Measurements from ENCODE around the gene C5.

Gene C5

DNA sequence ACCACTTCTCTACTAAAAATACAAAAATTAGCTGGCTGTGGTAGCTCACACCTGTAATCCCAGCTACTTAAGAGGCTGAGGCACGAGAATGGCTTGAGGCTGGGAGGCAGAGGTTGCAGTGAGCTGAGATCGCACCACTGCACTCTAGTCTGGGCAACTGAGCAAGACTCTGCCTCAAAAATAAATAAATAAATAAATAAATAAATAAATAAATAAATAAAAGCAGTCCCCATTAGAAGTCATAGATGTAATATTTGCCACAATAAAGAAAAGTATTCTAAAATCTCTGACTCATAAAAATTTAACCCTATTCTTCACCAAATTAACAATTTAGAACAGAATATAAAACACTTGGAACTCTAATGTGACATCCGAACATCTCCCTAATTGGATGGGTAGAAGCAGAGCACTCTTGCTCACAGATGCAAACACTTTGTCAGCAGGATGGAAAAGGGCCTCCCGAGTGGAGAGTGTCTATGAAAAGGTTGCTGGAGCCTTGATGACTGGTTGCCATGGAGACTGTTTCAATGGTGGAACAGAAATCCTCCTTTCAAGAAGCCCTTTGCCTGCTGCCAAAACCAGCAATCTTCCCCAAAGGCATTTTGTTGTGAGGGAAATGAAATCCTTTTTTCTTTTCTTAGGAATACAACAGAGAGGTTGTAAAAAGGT, 84.6 kb downstream of the C5 start:
- Histone ChIP-seq H3K36me3 (ENCODE audit: control insufficient read depth, insufficient read depth, low read length) (no peaks in the 10 kb centered on the region), H3K27me3 (replicated peaks; ENCODE audit: control insufficient read depth, insufficient read depth, low read length) (no peaks in the 10 kb centered on the region), H3K4me3 (replicated peaks; ENCODE audit: low read depth, low read length) (no peak overlapping the region)
- TF ChIP-seq, protein P1, sequence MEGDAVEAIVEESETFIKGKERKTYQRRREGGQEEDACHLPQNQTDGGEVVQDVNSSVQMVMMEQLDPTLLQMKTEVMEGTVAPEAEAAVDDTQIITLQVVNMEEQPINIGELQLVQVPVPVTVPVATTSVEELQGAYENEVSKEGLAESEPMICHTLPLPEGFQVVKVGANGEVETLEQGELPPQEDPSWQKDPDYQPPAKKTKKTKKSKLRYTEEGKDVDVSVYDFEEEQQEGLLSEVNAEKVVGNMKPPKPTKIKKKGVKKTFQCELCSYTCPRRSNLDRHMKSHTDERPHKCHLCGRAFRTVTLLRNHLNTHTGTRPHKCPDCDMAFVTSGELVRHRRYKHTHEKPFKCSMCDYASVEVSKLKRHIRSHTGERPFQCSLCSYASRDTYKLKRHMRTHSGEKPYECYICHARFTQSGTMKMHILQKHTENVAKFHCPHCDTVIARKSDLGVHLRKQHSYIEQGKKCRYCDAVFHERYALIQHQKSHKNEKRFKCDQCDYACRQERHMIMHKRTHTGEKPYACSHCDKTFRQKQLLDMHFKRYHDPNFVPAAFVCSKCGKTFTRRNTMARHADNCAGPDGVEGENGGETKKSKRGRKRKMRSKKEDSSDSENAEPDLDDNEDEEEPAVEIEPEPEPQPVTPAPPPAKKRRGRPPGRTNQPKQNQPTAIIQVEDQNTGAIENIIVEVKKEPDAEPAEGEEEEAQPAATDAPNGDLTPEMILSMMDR (IDR thresholded peaks at IDR 0.05; ENCODE audit: insufficient read depth, low read length, poor library complexity, severe bottlenecking): no peak
- no peak for DNase-seq (ENCODE audit: extremely low read depth, insufficient read length)

DNA sequence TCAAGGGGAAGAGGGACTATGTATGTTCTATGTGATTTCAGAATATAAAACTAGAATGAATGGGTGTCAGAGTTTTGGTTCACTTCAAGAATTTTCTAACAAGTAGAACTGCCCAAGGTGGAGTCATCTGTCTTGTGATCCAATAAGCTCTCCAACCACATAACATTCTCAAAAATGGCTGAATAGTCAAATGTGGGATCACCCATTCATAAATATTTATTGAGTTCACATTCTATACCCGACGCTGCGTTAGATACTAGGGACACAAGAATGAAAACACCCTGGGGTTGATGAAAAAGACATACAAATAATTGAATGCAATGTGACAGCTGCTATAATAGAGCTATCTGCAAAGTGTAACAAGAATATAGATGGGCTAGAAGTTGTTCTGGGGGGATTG, 88.1 kb downstream of the C5 start:
- no peak overlapping the region for H3K4me3 ChIP-seq (replicated peaks; ENCODE audit: low read depth, low read length)
- TF ChIP-seq, protein P1 (IDR thresholded peaks at IDR 0.05; ENCODE audit: insufficient read depth, low read length, poor library complexity, severe bottlenecking): no peak

DNA sequence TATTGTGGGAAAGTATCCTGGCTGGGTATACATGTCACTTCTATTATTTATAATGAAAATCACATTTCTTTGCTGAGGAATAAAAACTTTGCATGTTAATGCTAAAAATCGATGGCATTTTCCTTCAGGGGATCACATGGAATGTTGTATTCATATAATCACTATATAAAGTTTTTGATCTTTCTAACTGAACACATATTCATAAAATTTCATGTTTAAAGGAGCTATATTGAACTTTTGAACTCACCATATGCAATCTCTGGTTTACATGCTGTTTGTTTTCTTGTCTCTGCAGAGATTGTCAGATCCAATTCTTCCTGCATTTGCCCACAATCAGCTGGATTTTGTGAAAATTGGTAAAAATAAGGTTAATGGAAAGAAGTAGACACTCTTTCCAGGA, 90.1 kb downstream of the C5 start:
- TF ChIP-seq, protein P1 (IDR thresholded peaks at IDR 0.05; ENCODE audit: insufficient read depth, low read length, poor library complexity, severe bottlenecking): no peak
- H3K36me3 ChIP-seq (ENCODE audit: control insufficient read depth, insufficient read depth, low read length): no peaks in the 10 kb centered on the region
- H3K4me3 ChIP-seq (replicated peaks; ENCODE audit: low read depth, low read length): no peak overlapping the region
- no peak for DNase-seq (ENCODE audit: extremely low read depth, insufficient read length)
- H3K27me3 ChIP-seq (replicated peaks; ENCODE audit: control insufficient read depth, insufficient read depth, low read length): no peaks in the 10 kb centered on the region

More for the DNA sequence above, 88.1 kb downstream of the C5 start:
- H3K27me3 ChIP-seq (replicated peaks; ENCODE audit: control insufficient read depth, insufficient read depth, low read length): no peaks in the 10 kb centered on the region
- no peak for DNase-seq (ENCODE audit: extremely low read depth, insufficient read length)
- H3K36me3 ChIP-seq (ENCODE audit: control insufficient read depth, insufficient read depth, low read length): no peaks in the 10 kb centered on the region

DNA sequence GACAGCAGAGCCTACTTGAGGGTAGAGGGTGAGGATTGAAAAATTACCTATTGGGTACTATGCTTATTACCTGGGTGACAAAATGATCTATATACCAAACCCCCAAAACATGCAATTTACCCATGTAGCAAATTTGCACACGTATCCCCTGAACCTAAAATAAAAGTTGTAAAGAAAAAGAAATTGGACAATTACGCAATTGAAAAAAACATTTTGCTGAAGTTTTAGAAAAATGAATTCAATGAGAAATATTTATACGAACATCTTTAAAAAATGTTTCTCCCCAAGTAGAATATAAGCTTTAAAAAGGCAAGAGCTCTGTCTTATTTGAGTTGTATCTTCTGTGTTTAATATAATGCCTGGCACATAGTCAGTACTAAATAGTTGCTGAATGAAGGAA, 93.2 kb downstream of the C5 start:
- Histone ChIP-seq H3K27me3 (replicated peaks; ENCODE audit: control insufficient read depth, insufficient read depth, low read length) (no peaks in the 10 kb centered on the region), H3K36me3 (ENCODE audit: control insufficient read depth, insufficient read depth, low read length) (no peaks in the 10 kb centered on the region), H3K4me3 (replicated peaks; ENCODE audit: low read depth, low read length) (no peak overlapping the region)
- no peak for DNase-seq (ENCODE audit: extremely low read depth, insufficient read length)
- TF ChIP-seq, protein P1 (IDR thresholded peaks at IDR 0.05; ENCODE audit: insufficient read depth, low read length, poor library complexity, severe bottlenecking): no peak

DNA sequence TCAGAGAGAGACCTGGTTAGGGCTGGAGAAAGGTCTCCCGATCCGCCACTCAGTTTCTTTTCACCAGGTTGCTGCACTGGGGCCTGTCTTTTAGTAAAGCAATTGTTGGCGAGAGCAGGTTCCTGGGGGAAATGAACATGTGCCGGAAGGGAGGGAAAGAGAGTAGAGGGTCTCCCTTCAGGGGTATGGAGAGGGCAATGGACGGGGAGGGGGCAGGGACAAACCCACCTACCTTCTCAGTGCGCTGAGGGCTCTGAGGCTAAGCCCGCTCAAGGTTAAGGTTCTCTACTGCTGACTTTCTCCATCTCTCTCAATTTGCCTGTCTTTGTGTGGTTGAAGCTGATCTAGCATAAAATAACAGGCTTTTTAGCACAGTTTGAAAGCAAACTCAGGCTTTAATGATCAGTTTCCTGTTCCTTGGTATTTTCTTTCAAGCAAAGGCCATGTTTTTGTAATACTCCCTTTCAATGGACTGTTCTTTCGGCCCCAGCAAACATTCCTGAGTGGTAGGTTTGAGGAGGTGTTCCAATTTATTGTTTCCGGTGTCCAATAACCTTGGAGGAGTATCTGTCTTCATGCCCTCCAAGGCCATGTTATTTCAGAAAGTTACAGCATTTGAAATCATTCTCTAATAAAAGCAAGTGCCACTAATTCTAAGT, 98.0 kb downstream of the C5 start:
- no peaks in the 10 kb centered on the region for H3K27me3 ChIP-seq (replicated peaks; ENCODE audit: control insufficient read depth, insufficient read depth, low read length)
- TF ChIP-seq, protein P1 (IDR thresholded peaks at IDR 0.05; ENCODE audit: insufficient read depth, low read length, poor library complexity, severe bottlenecking): no peak
- DNase-seq (ENCODE audit: extremely low read depth, insufficient read length): no peak
- H3K4me3 ChIP-seq (replicated peaks; ENCODE audit: low read depth, low read length): no peak overlapping the region
- no peaks in the 10 kb centered on the region for H3K36me3 ChIP-seq (ENCODE audit: control insufficient read depth, insufficient read depth, low read length)
